ENCODE results near the gene B4GALNT4. TPM values are rescaled to one million over a fixed set of nuclear protein-coding genes. Genes with fewer than 3 reads are reported as not detected.
"Not testable (repeated sequence)": the region's sequence is repeated elsewhere in the genome, so short reads cannot be mapped to it uniquely, and the experiment has no call there.

The B4GALNT4 gene
- total RNA-seq, 4 donors from 2014 or later, result 1.8 to 39.7 (median 19.9) TPM

- peak overlapping the region; percentile 91 to 98 for H3K27ac ChIP-seq
- H3K9me3 ChIP-seq, result no peaks in the 10 kb centered on the region
- H3K4me3 ChIP-seq, result no peak overlapping the region
- peaks cover 5 to 25% of the 10 kb centered on the region in 2 donors for H3K4me1 ChIP-seq
- H3K27me3 ChIP-seq, result no peaks in the 10 kb centered on the region
- DNase-seq, result no peak
- TF ChIP-seq POLR2A (IDR thresholded peaks at IDR 0.05) (no peak), CTCF (IDR thresholded peaks at IDR 0.05) (no peak)
- no peaks in the 10 kb centered on the region for H3K36me3 ChIP-seq
- intact Hi-C loops (cut with DNase I; ENCODE audit: low total_unique reads), result no loop called here
Measured at GRCh38 chr11:326592-326841, 42.8 kb upstream of the B4GALNT4 start.

GRCh38 chr11:326842-327580 lies 42.3 kb upstream of the B4GALNT4 start:
- Histone ChIP-seq H3K4me1 (peaks cover 5 to 25% of the 10 kb centered on the region in 2 donors), H3K36me3 (no peaks in the 10 kb centered on the region), H3K27me3 (no peaks in the 10 kb centered on the region), H3K9me3 (no peaks in the 10 kb centered on the region), H3K27ac (peak overlapping the region; percentile 91 to 98), H3K4me3 (no peak overlapping the region)
- intact Hi-C loops (cut with DNase I; ENCODE audit: low total_unique reads), result no loop called here
- peak; percentile 88 to 94 for DNase-seq
- TF ChIP-seq POLR2A (IDR thresholded peaks at IDR 0.05), result peak; percentile 38 to 47
- TF ChIP-seq CTCF (IDR thresholded peaks at IDR 0.05), result no peak

- DNase-seq, result no peak
- H3K9me3 ChIP-seq, result no peaks in the 10 kb centered on the region
- TF ChIP-seq POLR2A (IDR thresholded peaks at IDR 0.05), result no peak
- no peak for TF ChIP-seq CTCF (IDR thresholded peaks at IDR 0.05)
- H3K4me1 ChIP-seq, result peaks cover 5 to 25% of the 10 kb centered on the region in 2 donors
- H3K36me3 ChIP-seq, result no peaks in the 10 kb centered on the region
- intact Hi-C loops (cut with DNase I; ENCODE audit: low total_unique reads), result no loop called here
- H3K4me3 ChIP-seq, result no peak overlapping the region
- no peaks in the 10 kb centered on the region for H3K27me3 ChIP-seq
- peak overlapping the region; percentile 91 to 98 for H3K27ac ChIP-seq
Measured at GRCh38 chr11:327581-327923, 41.7 kb upstream of the B4GALNT4 start.

- Histone ChIP-seq H3K4me3 (no peak overlapping the region), H3K27ac (peak overlapping the region; percentile 29 to 91), H3K4me1 (peaks cover 5 to 25% of the 10 kb centered on the region in 2 donors), H3K36me3 (no peaks in the 10 kb centered on the region), H3K9me3 (no peaks in the 10 kb centered on the region), H3K27me3 (no peaks in the 10 kb centered on the region)
- no peak for TF ChIP-seq CTCF (IDR thresholded peaks at IDR 0.05)
- no peak for TF ChIP-seq POLR2A (IDR thresholded peaks at IDR 0.05)
- intact Hi-C loops (cut with DNase I; ENCODE audit: low total_unique reads), result no loop called here
- no peak for DNase-seq
Measured at GRCh38 chr11:328012-328411, 41.3 kb upstream of the B4GALNT4 start.

GRCh38 chr11:328516-329100 lies 40.7 kb upstream of the B4GALNT4 start:
- H3K36me3 ChIP-seq; H3K4me3 ChIP-seq; H3K9me3 ChIP-seq; H3K27me3 ChIP-seq; intact Hi-C loops (cut with DNase I; ENCODE audit: low total_unique reads); DNase-seq: not testable (repeated sequence)
- H3K27ac ChIP-seq, result peak overlapping the region; percentile 29 to 91
- peaks cover 5 to 25% of the 10 kb centered on the region in 2 donors for H3K4me1 ChIP-seq

Measured in uterus (tissue), 4 donors.